ENCODE data around the gene MTUS2. TPM values are rescaled to one million over a fixed set of nuclear protein-coding genes. Genes with fewer than 3 reads are reported as not detected.

Gene MTUS2
- polyA plus RNA-seq, 2 of the 4 experiments (the other 2 are of a cell fraction), result not detected

DNA sequence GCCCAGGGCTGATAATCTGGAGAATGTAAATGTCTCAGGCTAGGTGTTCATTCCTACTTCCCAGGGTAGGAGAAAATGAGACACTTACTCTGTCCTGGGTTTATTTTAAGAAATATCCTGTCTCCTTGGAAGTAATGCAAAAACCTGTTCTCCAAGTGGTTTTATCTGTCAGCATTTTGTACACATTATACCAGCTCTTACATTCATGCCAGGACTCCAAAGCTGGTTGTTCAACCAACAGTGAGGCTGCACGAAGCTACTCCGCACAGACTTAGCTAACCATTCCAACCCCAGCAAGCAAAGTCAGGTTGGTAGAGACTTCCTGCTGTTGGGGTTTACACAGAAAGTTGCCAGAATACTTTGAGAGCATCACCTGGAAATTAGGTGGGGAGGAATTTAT, 719.7 kb downstream of the MTUS2 start:
- ChIA-PET POLR2A (no interaction called here), CTCF (interaction anchor here (1.0 to 1.2 kb wide), 2 partner anchors 31 to 32 kb away, joined by 3 read pairs; no protein-coding TSS in a partner anchor)
- no peak for TF ChIP-seq JUNB (IDR thresholded peaks at IDR 0.05)
- no peak for TF ChIP-seq E2F6 (IDR thresholded peaks at IDR 0.05; ENCODE audit: borderline replicate concordance, low read depth)
- TF ChIP-seq CHD4 (IDR thresholded peaks at IDR 0.05; ENCODE audit: borderline replicate concordance), result no peak
- TF ChIP-seq HMGXB4 (CRISPR knock-in tag; IDR thresholded peaks at IDR 0.05; ENCODE audit: borderline replicate concordance), result no peak
- TF ChIP-seq RAD21 (conservative IDR thresholded peaks at IDR 0.05 in 1 of 2, IDR thresholded peaks at IDR 0.05 in 1 of 2), result no peak
- TF ChIP-seq KDM5A (IDR thresholded peaks at IDR 0.05), result no peak
- no peak for TF ChIP-seq NR3C1 (IDR thresholded peaks at IDR 0.05)
- TF ChIP-seq NPAS2 (CRISPR knock-in tag; IDR thresholded peaks at IDR 0.05; ENCODE audit: borderline replicate concordance), result no peak
- no peak for TF ChIP-seq CTCF (IDR thresholded peaks at IDR 0.05)
- TF ChIP-seq FOSB (CRISPR knock-in tag; IDR thresholded peaks at IDR 0.05), result no peak
- H3K4me3 ChIP-seq, result no peak overlapping the region
- H3K4me2 ChIP-seq, result no peak overlapping the region
- no peak overlapping the region for H3K27ac ChIP-seq
- no peaks in the 10 kb centered on the region for H3K9me3 ChIP-seq
- FAIRE-seq (no peak), ATAC-seq (no peak), DNase-seq (ENCODE audit: low read depth in 1 of 2, low spot score in 1 of 2) (no peak)
- no peaks in the 10 kb centered on the region for H3K4me1 ChIP-seq
- WGBS (ENCODE audit: missing lambda C conversion rate), result 94% methylated on average over 2 of the region's 2 CpGs

- FAIRE-seq, result no peak
- TF ChIP-seq ATOH8 (CRISPR knock-in tag; IDR thresholded peaks at IDR 0.05; ENCODE audit: low read depth) (no peak), TFCP2L1 (CRISPR knock-in tag; IDR thresholded peaks at IDR 0.05) (no peak), HMGXB4 (CRISPR knock-in tag; IDR thresholded peaks at IDR 0.05; ENCODE audit: borderline replicate concordance) (no peak), BCL3 (IDR thresholded peaks at IDR 0.05) (no peak), HDAC2 (IDR thresholded peaks at IDR 0.05) (no peak), RARB (CRISPR knock-in tag; IDR thresholded peaks at IDR 0.05) (no peak), ZFP36 (IDR thresholded peaks at IDR 0.05; ENCODE audit: borderline replicate concordance, partially characterized antibody) (no peak), NR3C1 (IDR thresholded peaks at IDR 0.05) (no peak), RFX5 (IDR thresholded peaks at IDR 0.05) (no peak), FOXS1 (CRISPR knock-in tag; IDR thresholded peaks at IDR 0.05) (no peak), POLR2A (IDR thresholded peaks at IDR 0.05; ENCODE audit: low read length) (no peak), TP53 (CRISPR knock-in tag; IDR thresholded peaks at IDR 0.05) (no peak), CEBPB (IDR thresholded peaks at IDR 0.05) (no peak), SMC3 (IDR thresholded peaks at IDR 0.05) (no peak)
- TF ChIP-seq, protein P1, sequence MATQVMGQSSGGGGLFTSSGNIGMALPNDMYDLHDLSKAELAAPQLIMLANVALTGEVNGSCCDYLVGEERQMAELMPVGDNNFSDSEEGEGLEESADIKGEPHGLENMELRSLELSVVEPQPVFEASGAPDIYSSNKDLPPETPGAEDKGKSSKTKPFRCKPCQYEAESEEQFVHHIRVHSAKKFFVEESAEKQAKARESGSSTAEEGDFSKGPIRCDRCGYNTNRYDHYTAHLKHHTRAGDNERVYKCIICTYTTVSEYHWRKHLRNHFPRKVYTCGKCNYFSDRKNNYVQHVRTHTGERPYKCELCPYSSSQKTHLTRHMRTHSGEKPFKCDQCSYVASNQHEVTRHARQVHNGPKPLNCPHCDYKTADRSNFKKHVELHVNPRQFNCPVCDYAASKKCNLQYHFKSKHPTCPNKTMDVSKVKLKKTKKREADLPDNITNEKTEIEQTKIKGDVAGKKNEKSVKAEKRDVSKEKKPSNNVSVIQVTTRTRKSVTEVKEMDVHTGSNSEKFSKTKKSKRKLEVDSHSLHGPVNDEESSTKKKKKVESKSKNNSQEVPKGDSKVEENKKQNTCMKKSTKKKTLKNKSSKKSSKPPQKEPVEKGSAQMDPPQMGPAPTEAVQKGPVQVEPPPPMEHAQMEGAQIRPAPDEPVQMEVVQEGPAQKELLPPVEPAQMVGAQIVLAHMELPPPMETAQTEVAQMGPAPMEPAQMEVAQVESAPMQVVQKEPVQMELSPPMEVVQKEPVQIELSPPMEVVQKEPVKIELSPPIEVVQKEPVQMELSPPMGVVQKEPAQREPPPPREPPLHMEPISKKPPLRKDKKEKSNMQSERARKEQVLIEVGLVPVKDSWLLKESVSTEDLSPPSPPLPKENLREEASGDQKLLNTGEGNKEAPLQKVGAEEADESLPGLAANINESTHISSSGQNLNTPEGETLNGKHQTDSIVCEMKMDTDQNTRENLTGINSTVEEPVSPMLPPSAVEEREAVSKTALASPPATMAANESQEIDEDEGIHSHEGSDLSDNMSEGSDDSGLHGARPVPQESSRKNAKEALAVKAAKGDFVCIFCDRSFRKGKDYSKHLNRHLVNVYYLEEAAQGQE (IDR thresholded peaks at IDR 0.05), result no peak
- TF ChIP-seq, protein P2, sequence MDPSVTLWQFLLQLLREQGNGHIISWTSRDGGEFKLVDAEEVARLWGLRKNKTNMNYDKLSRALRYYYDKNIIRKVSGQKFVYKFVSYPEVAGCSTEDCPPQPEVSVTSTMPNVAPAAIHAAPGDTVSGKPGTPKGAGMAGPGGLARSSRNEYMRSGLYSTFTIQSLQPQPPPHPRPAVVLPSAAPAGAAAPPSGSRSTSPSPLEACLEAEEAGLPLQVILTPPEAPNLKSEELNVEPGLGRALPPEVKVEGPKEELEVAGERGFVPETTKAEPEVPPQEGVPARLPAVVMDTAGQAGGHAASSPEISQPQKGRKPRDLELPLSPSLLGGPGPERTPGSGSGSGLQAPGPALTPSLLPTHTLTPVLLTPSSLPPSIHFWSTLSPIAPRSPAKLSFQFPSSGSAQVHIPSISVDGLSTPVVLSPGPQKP (IDR thresholded peaks at IDR 0.05; ENCODE audit: low read depth, low read length), result no peak
- Histone ChIP-seq H3K9me3 (no peaks in the 10 kb centered on the region), H3K27ac (no peak overlapping the region), H3K4me2 (no peak overlapping the region), H3K4me1 (no peaks in the 10 kb centered on the region), H3K4me3 (no peak overlapping the region)
- ATAC-seq, result no peak
- no peak for DNase-seq (ENCODE audit: low read depth in 1 of 2, low spot score in 1 of 2)
- WGBS (ENCODE audit: missing lambda C conversion rate), result 93% methylated on average over 5 of the region's 5 CpGs
- ChIA-PET CTCF (interaction anchor here (1.0 to 1.2 kb wide), 2 partner anchors 32 to 33 kb away, joined by 3 read pairs; no protein-coding TSS in a partner anchor), POLR2A (no interaction called here)
These were observed 720.2 kb downstream of the MTUS2 start for GRCh38 chr13:29540334-29540733.
